HG03439 (cell line): ENCODE measurements around the gene GTF2IRD1.
"Not testable (repeated sequence)": the region's sequence is repeated elsewhere in the genome, so short reads cannot be mapped to it uniquely, and the experiment has no call there.

Experiments used
- ATAC-seq: cut with Tn5 transposase; IDR thresholded peaks from one replicate; pipeline ENCODE4 v1.9.1; 2021; ENCODE audit warnings: mild to moderate bottlenecking, moderate library complexity; ENCODE audit not compliant: unreplicated experiment

GTF2IRD1 gene

GRCh38 chr7:74429153-74429747 is 24.5 kb upstream of the GTF2IRD1 start:
- ATAC-seq: no peak

GRCh38 chr7:74430409-74430808 is 23.3 kb upstream of the GTF2IRD1 start:
- not testable (repeated sequence) for ATAC-seq

- ATAC-seq: no peak
Observed at GRCh38 chr7:74430961-74431466, 22.7 kb upstream of the GTF2IRD1 start.

- ATAC-seq: not testable (repeated sequence)
Observed at GRCh38 chr7:74437291-74437571, 16.5 kb upstream of the GTF2IRD1 start.

- no peak for ATAC-seq
Observed at GRCh38 chr7:74438327-74438726, 15.4 kb upstream of the GTF2IRD1 start.

GRCh38 chr7:74439541-74439940 is 14.2 kb upstream of the GTF2IRD1 start:
- ATAC-seq: no peak

- ATAC-seq: not testable (repeated sequence)
Observed at GRCh38 chr7:74440143-74440542, 13.6 kb upstream of the GTF2IRD1 start.

- ATAC-seq: no peak
Observed at GRCh38 chr7:74441801-74442200, 11.9 kb upstream of the GTF2IRD1 start.

- no peak for ATAC-seq
Observed at GRCh38 chr7:74443543-74444247, 10.0 kb upstream of the GTF2IRD1 start.

GRCh38 chr7:74449144-74449543 is 4.6 kb upstream of the GTF2IRD1 start:
- ATAC-seq: no peak

GRCh38 chr7:74449809-74450397 is 3.8 kb upstream of the GTF2IRD1 start:
- ATAC-seq: no peak

- no peak for ATAC-seq
Observed at GRCh38 chr7:74452748-74453321, 871 bp upstream of the GTF2IRD1 start.

GRCh38 chr7:74454021-74454924 is 567 bp downstream of the GTF2IRD1 start:
- ATAC-seq: no peak

- no peak for ATAC-seq
Observed at GRCh38 chr7:74454925-74455288, 1.2 kb downstream of the GTF2IRD1 start.

- no peak for ATAC-seq
Observed at GRCh38 chr7:74455291-74455804, 1.6 kb downstream of the GTF2IRD1 start.

GRCh38 chr7:74455928-74456327 is 2.2 kb downstream of the GTF2IRD1 start:
- no peak for ATAC-seq

- ATAC-seq: no peak
Observed at GRCh38 chr7:74457007-74457406, 3.3 kb downstream of the GTF2IRD1 start.

GRCh38 chr7:74461970-74462706 is 8.4 kb downstream of the GTF2IRD1 start:
- ATAC-seq: no peak

GRCh38 chr7:74462707-74463100 is 9.0 kb downstream of the GTF2IRD1 start:
- ATAC-seq: no peak
